ENCODE data around the gene RUNX2. TPM values are rescaled to one million over a fixed set of nuclear protein-coding genes. Genes with fewer than 3 reads are reported as not detected.

Gene RUNX2
- polyA plus RNA-seq, 1 donor (not counting 4 experiments of a cell fraction or from before 2014, with no cell fraction given): 1.4 TPM

DNA sequence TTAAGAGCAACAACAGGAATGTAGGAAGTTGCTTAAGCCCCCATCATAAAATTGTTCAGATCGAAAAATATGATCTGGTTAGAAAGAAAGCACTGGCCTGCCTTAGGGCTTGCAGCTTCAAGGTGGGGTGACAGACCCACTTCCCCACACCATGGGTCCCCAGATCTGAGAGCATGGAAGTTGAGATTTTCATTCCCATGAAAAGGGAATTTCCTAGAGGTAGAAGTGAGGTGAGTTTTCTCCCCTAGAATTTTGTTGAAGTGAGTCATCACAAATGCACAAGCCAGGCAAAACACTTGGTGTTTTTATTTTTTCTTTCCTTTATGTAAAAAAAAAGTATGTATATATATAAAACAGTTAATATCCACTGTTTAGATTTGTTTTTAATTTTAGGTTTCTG, 263.2 kb downstream of the RUNX2 start:
- Histone ChIP-seq H3K27me3 (ENCODE audit: control insufficient read depth, extremely low read depth, insufficient read depth, low read length) (no peaks in the 10 kb centered on the region), H3K36me3 (ENCODE audit: control insufficient read depth in 2 of 2, extremely low read depth in 1 of 2, insufficient read depth in 2 of 2, low read length in 2 of 2) (no peaks in the 10 kb centered on the region), H3K4me3 (ENCODE audit: control insufficient read depth in 2 of 3, extremely low read depth in 1 of 3, insufficient read depth in 2 of 3, low read depth in 1 of 3, low read length in 3 of 3) (no peak overlapping the region), H3K27ac (ENCODE audit: control insufficient read depth, insufficient read depth, low read length) (peak overlapping the region; percentile 97), H3K4me2 (ENCODE audit: control insufficient read depth, extremely low read depth, insufficient read depth, low read depth, low read length) (peak overlapping the region; percentile 45), H3K4me1 (ENCODE audit: control insufficient read depth, extremely low read depth, insufficient read depth, low read length) (peaks cover 54% of the 10 kb centered on the region), H3K9me1 (ENCODE audit: control insufficient read depth, extremely low read depth, insufficient read depth, low read length) (no peaks in the 10 kb centered on the region), H2AFZ (ENCODE audit: control insufficient read depth, low read length) (no peak overlapping the region), H4K20me1 (ENCODE audit: control insufficient read depth, extremely low read depth, insufficient read depth, low read length) (no peaks in the 10 kb centered on the region), H3K79me2 (ENCODE audit: control insufficient read depth, insufficient read depth, low read length) (no peaks in the 10 kb centered on the region), H3K9me3 (ENCODE audit: control insufficient read depth, low read depth, low read length) (no peaks in the 10 kb centered on the region), H3K9ac (ENCODE audit: control insufficient read depth, extremely low read depth, insufficient read depth, low read length) (peak overlapping the region; percentile 74)
- TF ChIP-seq, protein P1, sequence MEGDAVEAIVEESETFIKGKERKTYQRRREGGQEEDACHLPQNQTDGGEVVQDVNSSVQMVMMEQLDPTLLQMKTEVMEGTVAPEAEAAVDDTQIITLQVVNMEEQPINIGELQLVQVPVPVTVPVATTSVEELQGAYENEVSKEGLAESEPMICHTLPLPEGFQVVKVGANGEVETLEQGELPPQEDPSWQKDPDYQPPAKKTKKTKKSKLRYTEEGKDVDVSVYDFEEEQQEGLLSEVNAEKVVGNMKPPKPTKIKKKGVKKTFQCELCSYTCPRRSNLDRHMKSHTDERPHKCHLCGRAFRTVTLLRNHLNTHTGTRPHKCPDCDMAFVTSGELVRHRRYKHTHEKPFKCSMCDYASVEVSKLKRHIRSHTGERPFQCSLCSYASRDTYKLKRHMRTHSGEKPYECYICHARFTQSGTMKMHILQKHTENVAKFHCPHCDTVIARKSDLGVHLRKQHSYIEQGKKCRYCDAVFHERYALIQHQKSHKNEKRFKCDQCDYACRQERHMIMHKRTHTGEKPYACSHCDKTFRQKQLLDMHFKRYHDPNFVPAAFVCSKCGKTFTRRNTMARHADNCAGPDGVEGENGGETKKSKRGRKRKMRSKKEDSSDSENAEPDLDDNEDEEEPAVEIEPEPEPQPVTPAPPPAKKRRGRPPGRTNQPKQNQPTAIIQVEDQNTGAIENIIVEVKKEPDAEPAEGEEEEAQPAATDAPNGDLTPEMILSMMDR (optimal IDR thresholded peaks at IDR 0.05 in 1 of 3, IDR thresholded peaks at IDR 0.05 in 1 of 3, conservative IDR thresholded peaks at IDR 0.05 in 1 of 3; ENCODE audit: extremely low read depth in 1 of 3, insufficient read depth in 2 of 3, low read length in 3 of 3): no peak
- no peak for TF ChIP-seq EZH2 (IDR thresholded peaks at IDR 0.05; ENCODE audit: low read length)
- dilution Hi-C loops (cut with MboI; ENCODE audit: extremely low pct_ligation_motif_present, low sequenced_read_pairs): no loop called here
- no peak for DNase-seq (ENCODE audit: low read depth, low spot score)
- FAIRE-seq: peak; percentile 60

DNA sequence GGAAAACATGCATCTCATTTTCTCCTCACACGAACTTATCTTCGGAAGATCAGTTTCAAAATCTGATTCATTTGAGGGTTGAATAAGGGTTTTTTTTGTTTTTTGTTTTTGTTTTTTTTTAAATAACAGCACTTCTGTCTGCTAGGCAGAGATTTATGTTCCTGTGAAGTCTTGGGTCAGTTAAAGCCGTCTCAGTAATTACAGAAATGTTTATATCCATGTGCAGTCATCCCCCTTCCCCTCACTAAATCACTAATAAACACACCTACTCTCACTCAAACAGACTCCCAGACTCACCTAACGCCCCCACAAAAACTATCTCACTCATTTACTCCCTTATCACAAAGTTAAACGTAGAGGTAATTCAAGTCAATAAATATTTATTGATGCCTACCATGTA, 263.8 kb downstream of the RUNX2 start:
- no peaks in the 10 kb centered on the region for H3K36me3 ChIP-seq (ENCODE audit: control insufficient read depth in 2 of 2, extremely low read depth in 1 of 2, insufficient read depth in 2 of 2, low read length in 2 of 2)
- no peak overlapping the region for H3K4me3 ChIP-seq (ENCODE audit: control insufficient read depth in 2 of 3, extremely low read depth in 1 of 3, insufficient read depth in 2 of 3, low read depth in 1 of 3, low read length in 3 of 3)
- dilution Hi-C loops (cut with MboI; ENCODE audit: extremely low pct_ligation_motif_present, low sequenced_read_pairs): no loop called here
- H3K9me3 ChIP-seq (ENCODE audit: control insufficient read depth, low read depth, low read length): no peaks in the 10 kb centered on the region
- no peaks in the 10 kb centered on the region for H3K9me1 ChIP-seq (ENCODE audit: control insufficient read depth, extremely low read depth, insufficient read depth, low read length)
- H2AFZ ChIP-seq (ENCODE audit: control insufficient read depth, low read length): no peak overlapping the region
- DNase-seq (ENCODE audit: low read depth, low spot score) (no peak), FAIRE-seq (no peak)
- no peak overlapping the region for H3K4me2 ChIP-seq (ENCODE audit: control insufficient read depth, extremely low read depth, insufficient read depth, low read depth, low read length)
- H3K79me2 ChIP-seq (ENCODE audit: control insufficient read depth, insufficient read depth, low read length): no peaks in the 10 kb centered on the region
- H3K27ac ChIP-seq (ENCODE audit: control insufficient read depth, insufficient read depth, low read length): peak overlapping the region; percentile 97
- peaks cover 49% of the 10 kb centered on the region for H3K4me1 ChIP-seq (ENCODE audit: control insufficient read depth, extremely low read depth, insufficient read depth, low read length)
- H3K27me3 ChIP-seq (ENCODE audit: control insufficient read depth, extremely low read depth, insufficient read depth, low read length): no peaks in the 10 kb centered on the region
- H4K20me1 ChIP-seq (ENCODE audit: control insufficient read depth, extremely low read depth, insufficient read depth, low read length): no peaks in the 10 kb centered on the region
- TF ChIP-seq, protein P1 (optimal IDR thresholded peaks at IDR 0.05 in 1 of 3, IDR thresholded peaks at IDR 0.05 in 1 of 3, conservative IDR thresholded peaks at IDR 0.05 in 1 of 3; ENCODE audit: extremely low read depth in 1 of 3, insufficient read depth in 2 of 3, low read length in 3 of 3): no peak
- TF ChIP-seq EZH2 (IDR thresholded peaks at IDR 0.05; ENCODE audit: low read length): no peak
- peak overlapping the region; percentile 74 for H3K9ac ChIP-seq (ENCODE audit: control insufficient read depth, extremely low read depth, insufficient read depth, low read length)
